ENCODE data around the gene ANKHD1. TPM values are rescaled to one million over a fixed set of nuclear protein-coding genes. Genes with fewer than 3 reads are reported as not detected.

ANKHD1 gene
- total RNA-seq, 1 donor from 2014 or later: 120 TPM

DNA sequence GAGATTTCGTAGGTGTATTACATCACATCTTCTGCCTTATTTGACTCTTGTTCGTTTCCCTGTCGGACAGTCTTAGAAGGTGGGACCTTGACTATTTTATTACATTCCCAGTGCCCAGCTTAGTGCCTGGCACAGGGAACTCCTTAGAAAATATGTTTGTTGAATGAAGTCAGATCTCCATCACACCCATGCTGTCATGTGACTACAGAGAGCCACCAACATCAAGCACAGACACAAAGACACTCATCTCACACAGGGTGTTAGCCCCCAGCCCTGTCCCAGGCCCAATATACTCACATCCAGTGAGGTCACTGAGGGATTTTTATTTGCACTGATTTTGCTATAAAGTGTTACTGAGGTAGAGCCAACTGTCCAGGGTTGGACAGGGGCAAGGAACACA is 156.3 kb downstream of the ANKHD1 start:
- peaks cover 24% of the 10 kb centered on the region for H3K4me1 ChIP-seq
- H3K4me3 ChIP-seq: no peak overlapping the region
- TF ChIP-seq CTCF (IDR thresholded peaks at IDR 0.05): no peak
- no peak for ATAC-seq
- intact Hi-C loops (cut with DNase I): no loop called here
- no peaks in the 10 kb centered on the region for H3K9me3 ChIP-seq
- no peak for DNase-seq
- peak overlapping the region; percentile 95 for H3K27ac ChIP-seq
- no peaks in the 10 kb centered on the region for H3K27me3 ChIP-seq
- peaks cover 16% of the 10 kb centered on the region for H3K36me3 ChIP-seq

- peaks cover 10% of the 10 kb centered on the region for H3K36me3 ChIP-seq
- H3K9me3 ChIP-seq: no peaks in the 10 kb centered on the region
- no peak overlapping the region for H3K27ac ChIP-seq
- no peak overlapping the region for H3K4me3 ChIP-seq
- intact Hi-C loops (cut with DNase I): no loop called here
- no peak for TF ChIP-seq CTCF (IDR thresholded peaks at IDR 0.05)
- ATAC-seq (no peak), DNase-seq (peak; percentile 57)
- H3K4me1 ChIP-seq: peaks cover 26% of the 10 kb centered on the region
- H3K27me3 ChIP-seq: no peaks in the 10 kb centered on the region
These were observed 156.9 kb downstream of the ANKHD1 start for GRCh38 chr5:140558542-140558941.

- Histone ChIP-seq H3K9me3 (no peaks in the 10 kb centered on the region), H3K36me3 (peaks cover 8% of the 10 kb centered on the region), H3K4me1 (peaks cover 28% of the 10 kb centered on the region), H3K27ac (no peak overlapping the region), H3K4me3 (no peak overlapping the region), H3K27me3 (no peaks in the 10 kb centered on the region)
- no peak for TF ChIP-seq CTCF (IDR thresholded peaks at IDR 0.05)
- ATAC-seq: no peak
- peak; percentile 57 for DNase-seq
- intact Hi-C loops (cut with DNase I): loop anchor here (10.0 kb wide), 1 partner anchor 75 kb away; the partner anchor contains the start of genes CD14 and TMCO6
These were observed 158.6 kb downstream of the ANKHD1 start for GRCh38 chr5:140560227-140560626.

DNA sequence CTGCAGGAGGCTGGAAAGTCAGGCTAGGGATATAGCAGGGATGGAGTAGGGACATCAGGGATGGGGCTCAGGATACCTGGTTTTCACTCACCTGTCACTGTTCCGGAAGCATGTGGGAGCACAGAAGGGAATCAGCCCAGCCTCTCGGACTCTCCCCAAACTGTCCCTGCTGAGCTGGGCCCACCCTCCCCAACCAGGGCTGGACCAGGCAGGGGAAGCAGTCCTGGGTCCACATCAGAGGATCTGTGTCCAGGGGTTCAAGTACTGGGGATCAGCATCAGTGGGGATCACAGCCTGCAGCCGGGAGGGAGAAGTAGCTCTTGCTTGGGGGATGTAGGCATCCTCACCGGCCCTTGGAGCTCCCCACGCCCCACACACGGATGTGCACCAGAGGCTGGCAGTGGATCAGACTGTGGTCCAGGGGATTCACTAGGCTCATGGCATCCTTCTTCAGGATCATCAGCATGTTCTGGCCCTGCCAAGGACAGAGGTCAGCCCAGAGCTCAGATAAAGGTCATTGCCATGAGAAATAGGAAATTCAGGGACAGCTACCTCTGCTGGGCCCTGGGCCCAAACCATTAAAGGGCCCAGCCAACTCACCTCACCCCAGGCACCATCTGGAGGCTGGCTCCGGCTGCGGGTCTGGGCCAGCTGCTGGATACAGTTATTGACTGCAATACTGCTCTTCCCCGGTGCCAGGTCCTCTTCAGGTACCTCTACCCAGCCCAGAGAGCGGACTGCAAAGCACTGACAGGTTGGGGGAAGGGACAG is 160.3 kb downstream of the ANKHD1 start:
- Histone ChIP-seq H3K27ac (no peak overlapping the region), H3K36me3 (peaks cover 14% of the 10 kb centered on the region), H3K4me3 (no peak overlapping the region), H3K9me3 (no peaks in the 10 kb centered on the region), H3K4me1 (peaks cover 26% of the 10 kb centered on the region), H3K27me3 (no peaks in the 10 kb centered on the region)
- no peak for ATAC-seq
- intact Hi-C loops (cut with DNase I): loop anchor here (10.0 kb wide), 1 partner anchor 73 kb away; the partner anchor contains the start of genes CD14 and TMCO6
- DNase-seq: no peak
- no peak for TF ChIP-seq CTCF (IDR thresholded peaks at IDR 0.05)

DNA sequence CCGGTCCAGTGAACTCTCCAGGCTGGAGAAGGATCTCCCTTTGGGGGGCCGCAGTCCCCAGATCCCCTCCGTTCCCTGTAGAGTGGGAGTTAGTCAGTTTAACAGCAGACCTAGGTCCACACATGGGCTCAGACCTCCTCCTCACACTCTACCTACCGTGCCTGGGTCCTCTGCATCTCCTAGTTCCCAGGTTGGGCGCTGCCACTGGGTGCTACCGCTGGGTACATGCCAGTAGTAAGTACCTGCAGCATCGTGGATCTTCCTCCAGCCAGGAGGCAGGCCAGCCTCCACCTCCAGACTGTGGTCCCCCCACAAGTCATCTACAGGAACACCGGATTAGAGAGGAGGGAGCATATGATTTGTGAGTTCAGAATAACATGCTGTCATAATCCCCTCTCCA is 162.0 kb downstream of the ANKHD1 start:
- Histone ChIP-seq H3K4me3 (peak overlapping the region; percentile 72), H3K4me1 (peaks cover 24% of the 10 kb centered on the region), H3K9me3 (no peaks in the 10 kb centered on the region), H3K27ac (peak overlapping the region; percentile 96), H3K27me3 (no peaks in the 10 kb centered on the region), H3K36me3 (peaks cover 25% of the 10 kb centered on the region)
- DNase-seq (no peak), ATAC-seq (no peak)
- no peak for TF ChIP-seq CTCF (IDR thresholded peaks at IDR 0.05)
- intact Hi-C loops (cut with DNase I): loop anchor here (10.0 kb wide), 1 partner anchor 71 kb away; the partner anchor contains the start of genes CD14 and TMCO6
